AG04450 (cell line): ENCODE measurements around the gene MEGF6. TPM values are rescaled to one million over a fixed set of nuclear protein-coding genes. Genes with fewer than 3 reads are reported as not detected.

Experiments
- CTCF ChIA-PET: fragments of 300-600, 350-600 bp; formaldehyde crosslinking; extraction: SDS; loops from one replicate; lab custom pipeline; 2022; ENCODE audit warnings: antibody characterized with exemption, inconsistent platforms; lab: Charles Lee
- POLR2A ChIA-PET: fragments of 350-600 bp; formaldehyde crosslinking; extraction: SDS; loops from one replicate; lab custom pipeline; 2021; ENCODE audit warnings: antibody characterized with exemption, inconsistent platforms; lab: Yijun Ruan, JAX
- DNase-seq: peaks from one replicate; pipeline ENCODE4 v3.0.0-alpha.2; 2011; ENCODE audit warnings: low read depth, low spot score
- H3K27ac ChIP-seq: one replicate; pipeline ENCODE4 v1.5.1; 2012; ENCODE audit warnings: low read depth, low read length, control low read depth
- H3K27me3 ChIP-seq: one replicate; pipeline ENCODE4 v1.6.0; 2012; ENCODE audit warnings: low read length; ENCODE audit not compliant: control insufficient read depth, insufficient read depth
- H3K4me3 ChIP-seq: 2 replicates; pipeline ENCODE4 v1.5.1; 2011; ENCODE audit warnings: mild to moderate bottlenecking, low read depth, low read length, control low read depth
- H3K9me3 ChIP-seq: 2 replicates; pipeline ENCODE4 v1.5.1; 2012; ENCODE audit warnings: low read length; ENCODE audit not compliant: control insufficient read depth, insufficient read depth
- CTCF ChIP-seq: IDR thresholded peaks from 2 replicates; pipeline ENCODE4 v1.5.1; 2011; ENCODE audit warnings: low read depth, low read length, control low read depth, inconsistent platforms
- polyA plus RNA-seq: library from polyadenylated mRNA; depleted of rRNA; stranded (reverse); fragments of >200 nt; gene quantifications from 2 replicates; pipeline ENCODE4 v1.2.3, GENCODE V29; 2011

MEGF6 gene
- polyA plus RNA-seq, 1 experiment = 0.45 TPM

DNA sequence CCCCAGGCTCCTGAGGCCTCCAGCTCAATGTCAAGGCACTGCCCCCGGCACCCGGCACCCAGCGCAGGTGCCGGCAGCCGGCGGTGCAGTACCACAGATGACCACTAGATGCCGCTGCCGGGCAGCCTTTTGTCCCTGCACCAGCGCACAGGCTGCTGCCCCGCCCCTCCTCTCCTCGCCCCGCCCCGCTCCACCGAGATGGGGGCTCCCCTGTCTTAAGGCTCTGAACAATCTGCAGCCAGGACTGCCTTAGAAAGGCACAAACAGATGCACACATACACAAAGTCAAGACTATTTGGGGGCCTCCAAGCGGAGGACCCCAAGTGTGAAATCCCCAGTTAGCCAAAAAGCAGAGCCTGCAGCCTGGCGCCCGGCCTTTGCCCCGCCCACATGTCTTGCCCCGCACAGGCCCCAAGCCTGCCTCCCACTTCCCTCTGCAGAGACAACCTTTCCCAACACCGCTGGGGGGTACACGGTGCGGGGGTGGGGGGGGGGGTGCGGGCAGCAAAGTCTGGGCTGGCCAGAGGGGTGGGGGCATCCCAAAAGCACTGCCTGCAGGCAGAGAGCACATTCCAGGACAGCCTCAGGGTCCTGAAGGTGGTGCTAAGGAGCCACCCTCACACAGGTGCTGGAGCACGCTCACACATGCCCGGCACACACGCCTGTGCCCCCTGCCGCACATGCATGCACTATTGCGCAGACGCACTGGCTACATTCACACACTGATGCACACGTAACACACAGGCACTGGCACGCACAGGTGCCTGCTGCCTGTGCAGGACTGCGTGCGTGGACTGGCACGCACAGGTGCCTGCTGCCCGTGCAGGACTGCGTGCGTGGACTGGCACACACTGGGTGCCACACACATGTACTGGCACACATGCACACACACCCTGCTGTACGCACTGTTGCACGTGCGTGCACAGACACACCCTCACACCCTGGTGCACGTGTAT lies 119.7 kb downstream of the MEGF6 start:
- H3K27me3 ChIP-seq = peaks cover 6% of the 10 kb centered on the region
- ChIA-PET CTCF (interaction anchor here (0.6 to 1.5 kb wide), 33 partner anchors 8 to 1351 kb away, joined by 3 to 22 read pairs (median 4); partner anchors contain the start of genes ARHGEF16 and LRRC47), POLR2A (interaction anchor here (1.0 kb wide), 1 partner anchor 127 kb away, joined by 5 read pairs; no protein-coding TSS in a partner anchor)
- no peak overlapping the region for H3K27ac ChIP-seq
- DNase-seq = no peak
- TF ChIP-seq CTCF = peak; percentile 91
- H3K9me3 ChIP-seq = peaks cover 5% of the 10 kb centered on the region; the same call in 1 of the 2 replicates
- no peak overlapping the region for H3K4me3 ChIP-seq

DNA sequence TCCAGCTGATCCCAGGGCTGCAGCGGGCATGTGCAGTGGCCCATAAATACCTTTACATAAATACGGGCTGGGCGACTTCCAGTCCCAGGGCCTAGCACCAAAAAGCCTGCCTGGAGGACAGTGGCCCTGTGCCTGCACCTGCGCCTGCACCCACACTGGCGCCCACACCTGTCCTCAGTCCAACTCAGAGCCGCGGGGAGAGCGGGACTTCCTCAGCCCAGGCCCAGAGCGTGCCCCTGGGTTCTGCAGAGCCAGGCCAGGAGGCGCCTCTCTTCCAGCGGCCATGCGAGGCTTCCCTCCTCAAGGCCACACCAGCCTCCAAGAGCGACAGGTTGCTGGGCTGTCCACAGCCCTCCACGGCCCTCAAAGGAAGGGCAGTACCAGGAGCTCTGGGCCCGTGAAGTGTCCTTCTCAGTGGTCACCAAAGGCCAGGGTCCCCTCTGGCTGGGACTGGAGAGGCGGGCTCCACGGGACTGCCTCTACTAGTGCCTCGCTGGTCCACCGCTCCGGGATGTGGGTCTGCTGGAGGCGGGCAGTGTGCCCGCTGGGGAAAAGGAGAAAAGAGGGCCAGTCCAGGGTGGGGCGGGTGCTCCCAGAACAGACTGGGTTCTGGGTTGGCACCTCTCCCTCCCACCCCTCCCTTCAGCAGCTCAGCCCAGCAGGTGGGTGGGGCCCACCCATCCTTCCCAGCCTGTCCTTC lies 121.1 kb downstream of the MEGF6 start:
- Histone ChIP-seq H3K9me3 (peaks cover 5% of the 10 kb centered on the region; the same call in 1 of the 2 replicates), H3K27ac (no peak overlapping the region), H3K27me3 (peaks cover 6% of the 10 kb centered on the region), H3K4me3 (no peak overlapping the region)
- no peak for DNase-seq
- ChIA-PET POLR2A (interaction anchor here (0.6 to 1.0 kb wide), 2 partner anchors 129 to 136 kb away, joined by 4 to 5 read pairs; no protein-coding TSS in a partner anchor), CTCF (interaction anchor here (0.6 to 1.4 kb wide), 15 partner anchors 12 to 307 kb away, joined by 3 to 22 read pairs (median 5); partner anchors contain the start of genes ARHGEF16 and LRRC47)
- TF ChIP-seq CTCF = no peak

GRCh38 chr1:3488432-3488831 lies 122.9 kb downstream of the MEGF6 start:
- TF ChIP-seq CTCF = no peak
- Histone ChIP-seq H3K9me3 (peaks cover 5% of the 10 kb centered on the region; the same call in 1 of the 2 replicates), H3K27me3 (peaks cover 6% of the 10 kb centered on the region), H3K4me3 (no peak overlapping the region), H3K27ac (no peak overlapping the region)
- POLR2A ChIA-PET = no interaction called here
- no peak for DNase-seq
- CTCF ChIA-PET = interaction anchor here (2.6 kb wide), 1 partner anchor 36 kb away, joined by 19 read pairs; no protein-coding TSS in a partner anchor

GRCh38 chr1:3485016-3485415 lies 126.3 kb downstream of the MEGF6 start:
- POLR2A ChIA-PET = no interaction called here
- CTCF ChIA-PET = interaction anchor here (0.6 to 6.1 kb wide), 5 partner anchors 11 to 193 kb away, joined by 3 to 99 read pairs (median 5); no protein-coding TSS in a partner anchor

More at GRCh38 chr1:3485016-3485415, 126.3 kb downstream of the MEGF6 start:
- TF ChIP-seq CTCF = no peak
- Histone ChIP-seq H3K27ac (no peak overlapping the region), H3K9me3 (peaks cover 5% of the 10 kb centered on the region; the same call in 1 of the 2 replicates), H3K4me3 (no peak overlapping the region), H3K27me3 (peaks cover 6% of the 10 kb centered on the region)
- no peak for DNase-seq
